CD14-positive monocyte (primary cell): ENCODE data around the gene RBMS1. TPM values are rescaled to one million over a fixed set of nuclear protein-coding genes. Genes with fewer than 3 reads are reported as not detected.

ENCODE experiments used
- DNase-seq, 3 donors: peaks; one replicate each; pipeline ENCODE4 v3.0.0-alpha.2; 2011 to 2022
- H2AFZ ChIP-seq: 2 replicates; pipeline ENCODE4 v1.6.0; 2012; ENCODE audit warnings: mild to moderate bottlenecking, low read depth, low read length, inconsistent platforms; ENCODE audit not compliant: insufficient read depth, poor library complexity, severe bottlenecking
- H3K27ac ChIP-seq, 2 donors: 1 replicate in 1 of 2; 2 replicates in 1 of 2; pipeline ENCODE4 v1.5.1; 2012 to 2013; ENCODE audit warnings: low read length in 2 of 2, control low read depth in 1 of 2, inconsistent platforms in 1 of 2, low read depth in 1 of 2, mild to moderate bottlenecking in 1 of 2
- H3K27me3 ChIP-seq, 2 donors: one replicate each; pipeline versions ENCODE4 v1.6.0 to v1.6.1; 2011 to 2013; ENCODE audit warnings: low read length in 2 of 2; ENCODE audit not compliant: control insufficient read depth in 2 of 2, insufficient read depth in 2 of 2
- H3K36me3 ChIP-seq, 2 donors: replicated peaks in 1 of 2; 1 replicate in 1 of 2; 2 replicates in 1 of 2; pipeline versions ENCODE4 v1.5.1 to v1.6.1; 2012 to 2013; ENCODE audit warnings: low read length in 2 of 2, control low read depth in 1 of 2, inconsistent platforms in 1 of 2, mild to moderate bottlenecking in 1 of 2; ENCODE audit not compliant: insufficient read depth in 2 of 2, control insufficient read depth in 1 of 2
- H3K4me1 ChIP-seq, 2 donors: 1 replicate in 1 of 2; 2 replicates in 1 of 2; pipeline versions ENCODE4 v1.5.1 to v1.6.1; 2012 to 2013; ENCODE audit warnings: low read length in 2 of 2, control low read depth in 1 of 2, inconsistent platforms in 1 of 2, mild to moderate bottlenecking in 1 of 2, moderate library complexity in 1 of 2; ENCODE audit not compliant: insufficient read depth in 2 of 2, control insufficient read depth in 1 of 2
- H3K4me2 ChIP-seq: replicated peaks from 2 replicates; pipeline ENCODE3; 2012; ENCODE audit warnings: low read length, moderate library complexity, mild to moderate bottlenecking; ENCODE audit not compliant: poor library complexity, severe bottlenecking; ENCODE audit errors: extremely low read depth
- H3K4me3 ChIP-seq, 3 experiments: fragments of 200-600 bp in 1 of 3; sonication (generic) in 1 of 3; replicated peaks in 1 of 3; 1 replicate in 2 of 3; 2 replicates in 1 of 3; pipeline ENCODE4 v1.5.1; 2011 to 2013; ENCODE audit warnings: low read length in 3 of 3, mild to moderate bottlenecking in 3 of 3, control low read depth in 2 of 3, low read depth in 2 of 3, inconsistent platforms in 1 of 3, moderate library complexity in 1 of 3
- H3K79me2 ChIP-seq: 2 replicates; pipeline ENCODE4 v1.6.0; 2012; ENCODE audit warnings: mild to moderate bottlenecking, control low read depth, inconsistent platforms, low read length, moderate library complexity; ENCODE audit not compliant: insufficient read depth
- H3K9ac ChIP-seq: 2 replicates; pipeline ENCODE4 v1.6.0; 2017; ENCODE audit warnings: low read length, mild to moderate bottlenecking; ENCODE audit not compliant: insufficient read depth, poor library complexity, severe bottlenecking
- H3K9me3 ChIP-seq, 2 donors: replicated peaks in 1 of 2; 1 replicate in 1 of 2; 2 replicates in 1 of 2; pipeline versions ENCODE4 v1.5.1 to v1.6.1; 2012 to 2013; ENCODE audit warnings: low read length in 2 of 2, control low read depth in 1 of 2; ENCODE audit not compliant: control insufficient read depth in 1 of 2, insufficient read depth in 1 of 2
- H4K20me1 ChIP-seq: 2 replicates; pipeline ENCODE4 v1.6.0; 2012; ENCODE audit warnings: mild to moderate bottlenecking, low read length, control low read depth, moderate library complexity; ENCODE audit not compliant: insufficient read depth
- H3K27ac Mint-ChIP-seq, 7 donors: one replicate each; pipeline ENCODE4 v1.8.0; 2020; ENCODE audit warnings: mild to moderate bottlenecking in 7 of 7, mixed read lengths in 7 of 7, moderate library complexity in 6 of 7, inconsistent platforms in 2 of 7
- H3K27me3 Mint-ChIP-seq, 3 donors: one replicate each; pipeline ENCODE4 v1.8.0; 2021 to 2022; ENCODE audit warnings: low read depth in 3 of 3, mild to moderate bottlenecking in 3 of 3, mixed read lengths in 3 of 3, moderate library complexity in 3 of 3, inconsistent platforms in 1 of 3
- H3K36me3 Mint-ChIP-seq, 2 donors: one replicate each; pipeline ENCODE4 v1.8.0; 2020; ENCODE audit warnings: mixed read lengths in 2 of 2, inconsistent platforms in 1 of 2, mild to moderate bottlenecking in 1 of 2
- H3K4me1 Mint-ChIP-seq: one replicate; pipeline ENCODE4 v1.8.0; 2020; ENCODE audit warnings: mild to moderate bottlenecking, mixed read lengths
- H3K4me3 Mint-ChIP-seq, 2 donors: one replicate each; pipeline ENCODE4 v1.8.0; 2020; ENCODE audit warnings: mild to moderate bottlenecking in 2 of 2, mixed read lengths in 2 of 2, moderate library complexity in 1 of 2
- H3K9me3 Mint-ChIP-seq, 7 donors: one replicate each; pipeline ENCODE4 v1.8.0; 2020 to 2022; ENCODE audit warnings: mixed read lengths in 7 of 7, mild to moderate bottlenecking in 6 of 7, moderate library complexity in 6 of 7, inconsistent platforms in 2 of 7
- WGBS: methylation state at CpG from one replicate; pipeline ENCODE4 v1.1.5; 2013; ENCODE audit warnings: missing lambda C conversion rate; ENCODE audit not compliant: insufficient coverage; 5-methylcytosine and 5-hydroxymethylcytosine counted together
- intact Hi-C, 2 donors: fragments of 100-400 bp; cut with micrococcal nuclease; formaldehyde crosslinking; loops; one replicate each; pipeline versions ENCODE4 v1.15.0 to v1.15.1; 2023
- polyA plus RNA-seq, 3 donors: library from polyadenylated mRNA; depleted of rRNA in 1 of 3; unstranded in 2 of 3; stranded (reverse) in 1 of 3; fragments of 300-500 nt in 2 of 3; fragments of >200 nt in 1 of 3; fragmentation: Illumina TruSeq in 2 of 3; gene quantifications; 1 replicate in 2 of 3; 2 replicates in 1 of 3; pipeline ENCODE4 v1.2.3, GENCODE V29; 2012 to 2021
- TF ChIP-seq, protein P1 (sequence below): fragments of 200-600 bp; IDR thresholded peaks from one replicate; pipeline ENCODE4 v1.8.0; 2022; ENCODE audit warnings: antibody characterized with exemption, mild to moderate bottlenecking

Gene RBMS1
- polyA plus RNA-seq, 3 donors: 88.2 to 91.2 (median 89.4) TPM

DNA sequence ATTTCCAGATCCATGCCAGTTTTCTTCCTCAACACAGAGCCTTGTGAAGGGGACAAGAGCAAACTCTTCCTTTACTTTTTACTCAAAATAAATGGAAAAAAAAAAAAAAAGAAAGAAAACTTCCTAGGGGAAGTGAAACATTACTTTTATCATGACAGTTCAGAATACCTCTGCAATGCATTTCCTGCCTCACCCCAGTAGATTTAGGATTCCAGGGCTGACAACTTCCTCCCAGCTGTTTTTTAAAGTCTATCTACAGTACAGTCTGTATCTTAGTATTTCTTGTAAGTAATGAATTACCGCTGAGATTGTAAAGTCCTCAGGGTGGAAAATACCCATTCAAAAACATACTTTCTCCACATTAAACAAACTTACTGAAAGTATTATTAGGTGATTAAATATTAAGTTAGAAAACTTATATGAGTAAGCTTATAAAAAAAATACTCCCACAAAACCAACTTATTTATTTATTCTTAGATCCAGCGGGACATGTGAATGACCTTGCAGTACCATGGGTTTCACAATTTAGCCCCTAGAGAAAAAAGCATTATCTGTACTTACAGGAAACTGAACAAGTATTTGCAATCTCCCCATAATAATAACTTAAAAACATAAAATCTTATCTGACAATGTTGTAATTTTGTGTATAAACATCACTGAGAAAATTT, 117.7 kb downstream of the RBMS1 start:
- 0% methylated on average over 1 of the region's 2 CpGs for WGBS
- H3K4me3 Mint-ChIP-seq: peak overlapping the region in 1 of 2 donors; percentile 59
- Histone ChIP-seq H2AFZ (no peak overlapping the region), H3K27me3 (no peaks in the 10 kb centered on the region), H4K20me1 (peaks cover 65% of the 10 kb centered on the region), H3K36me3 (no peaks in the 10 kb centered on the region), H3K4me2 (peak overlapping the region; percentile 61), H3K4me1 (peaks cover 98 to 100% of the 10 kb centered on the region in 2 donors), H3K79me2 (peaks cover 99% of the 10 kb centered on the region), H3K9me3 (no peaks in the 10 kb centered on the region), H3K27ac (peak overlapping the region in 1 of 2 donors; percentile 54), H3K4me3 (peak overlapping the region in 1 of 3 experiments; percentile 58), H3K9ac (no peak overlapping the region)
- DNase-seq: peak in 2 of 3 donors; percentile 68 to 74
- TF ChIP-seq, protein P1, sequence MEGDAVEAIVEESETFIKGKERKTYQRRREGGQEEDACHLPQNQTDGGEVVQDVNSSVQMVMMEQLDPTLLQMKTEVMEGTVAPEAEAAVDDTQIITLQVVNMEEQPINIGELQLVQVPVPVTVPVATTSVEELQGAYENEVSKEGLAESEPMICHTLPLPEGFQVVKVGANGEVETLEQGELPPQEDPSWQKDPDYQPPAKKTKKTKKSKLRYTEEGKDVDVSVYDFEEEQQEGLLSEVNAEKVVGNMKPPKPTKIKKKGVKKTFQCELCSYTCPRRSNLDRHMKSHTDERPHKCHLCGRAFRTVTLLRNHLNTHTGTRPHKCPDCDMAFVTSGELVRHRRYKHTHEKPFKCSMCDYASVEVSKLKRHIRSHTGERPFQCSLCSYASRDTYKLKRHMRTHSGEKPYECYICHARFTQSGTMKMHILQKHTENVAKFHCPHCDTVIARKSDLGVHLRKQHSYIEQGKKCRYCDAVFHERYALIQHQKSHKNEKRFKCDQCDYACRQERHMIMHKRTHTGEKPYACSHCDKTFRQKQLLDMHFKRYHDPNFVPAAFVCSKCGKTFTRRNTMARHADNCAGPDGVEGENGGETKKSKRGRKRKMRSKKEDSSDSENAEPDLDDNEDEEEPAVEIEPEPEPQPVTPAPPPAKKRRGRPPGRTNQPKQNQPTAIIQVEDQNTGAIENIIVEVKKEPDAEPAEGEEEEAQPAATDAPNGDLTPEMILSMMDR: no peak
- peak overlapping the region; percentile 69 to 86 (median 82) for H3K27ac Mint-ChIP-seq
- H3K27me3 Mint-ChIP-seq: no peaks in the 10 kb centered on the region
- peaks cover 0 to 1% (median 0%) of the 10 kb centered on the region in 7 donors for H3K9me3 Mint-ChIP-seq
- peaks cover 95% of the 10 kb centered on the region for H3K4me1 Mint-ChIP-seq
- intact Hi-C loops: no loop called here
- H3K36me3 Mint-ChIP-seq: peaks cover 6 to 11% of the 10 kb centered on the region in 2 donors

GRCh38 chr2:160375037-160375436, 118.6 kb downstream of the RBMS1 start:
- Histone ChIP-seq H3K4me2 (peak overlapping the region; percentile 61), H3K4me1 (peaks cover 89 to 93% of the 10 kb centered on the region in 2 donors), H3K4me3 (peak overlapping the region in 1 of 3 experiments; percentile 58), H3K9me3 (no peaks in the 10 kb centered on the region), H2AFZ (no peak overlapping the region), H3K9ac (no peak overlapping the region), H3K27ac (peak overlapping the region in 1 of 2 donors; percentile 54), H4K20me1 (peaks cover 65% of the 10 kb centered on the region), H3K79me2 (peaks cover 99% of the 10 kb centered on the region), H3K27me3 (no peaks in the 10 kb centered on the region), H3K36me3 (no peaks in the 10 kb centered on the region)
- Mint-ChIP-seq H3K9me3 (peaks cover 0 to 1% (median 0%) of the 10 kb centered on the region in 7 donors), H3K27ac (peak overlapping the region in 6 of 7 donors; percentile 66 to 89 (median 74)), H3K4me1 (peaks cover 91% of the 10 kb centered on the region), H3K27me3 (no peaks in the 10 kb centered on the region), H3K36me3 (peaks cover 7 to 14% of the 10 kb centered on the region in 2 donors), H3K4me3 (no peak overlapping the region)
- intact Hi-C loops: no loop called here
- no peak for DNase-seq
- TF ChIP-seq, protein P1: no peak
- 100% methylated on average over 1 of the region's 4 CpGs for WGBS
